ENCODE measurements around the gene AKAP13. TPM values are rescaled to one million over a fixed set of nuclear protein-coding genes. Genes with fewer than 3 reads are reported as not detected.

The AKAP13 gene
- total and polyA plus RNA-seq, 7 donors, result 21.6 to 142 (median 98.5) TPM

- no peak for TF ChIP-seq POLR2A (IDR thresholded peaks at IDR 0.05)
- TF ChIP-seq POLR2AphosphoS5 (IDR thresholded peaks at IDR 0.05), result no peak
- no peak for TF ChIP-seq EP300 (IDR thresholded peaks at IDR 0.05)
- TF ChIP-seq CTCF (IDR thresholded peaks at IDR 0.05), result no peak
- Histone ChIP-seq H3K27me3 (no peaks in the 10 kb centered on the region), H3K27ac (peak overlapping the region in 1 of 4 donors; percentile 33), H3K4me1 (peaks cover 0 to 54% (median 35%) of the 10 kb centered on the region in 4 donors), H3K9me3 (no peaks in the 10 kb centered on the region), H3K36me3 (no peaks in the 10 kb centered on the region), H3K4me3 (no peak overlapping the region)
- no peak for DNase-seq
- intact Hi-C loops (cut with DNase I), result no loop called here
- WGBS, 2 donors, result 31 to 61% methylated on average over 5 of the region's 5 CpGs
These were observed 113.8 kb downstream of the AKAP13 start for GRCh38 chr15:85494048-85494777.

GRCh38 chr15:85495096-85495495 is 114.7 kb downstream of the AKAP13 start:
- intact Hi-C loops (cut with DNase I), result no loop called here
- H3K36me3 ChIP-seq, result no peaks in the 10 kb centered on the region
- 78 to 81% methylated on average over 3 of the region's 3 CpGs for WGBS, 2 donors

GRCh38 chr15:85495544-85495943 is 115.1 kb downstream of the AKAP13 start:
- H3K4me1 ChIP-seq, result peaks cover 0 to 60% (median 46%) of the 10 kb centered on the region in 4 donors
- intact Hi-C loops (cut with DNase I), result no loop called here
- no peaks in the 10 kb centered on the region for H3K27me3 ChIP-seq
- no peak for DNase-seq
- no peak overlapping the region for H3K4me3 ChIP-seq
- no peaks in the 10 kb centered on the region for H3K36me3 ChIP-seq
- TF ChIP-seq POLR2A (IDR thresholded peaks at IDR 0.05) (no peak), EP300 (IDR thresholded peaks at IDR 0.05) (no peak), POLR2AphosphoS5 (IDR thresholded peaks at IDR 0.05) (no peak), CTCF (IDR thresholded peaks at IDR 0.05) (no peak)
- 80 to 89% methylated on average over 2 of the region's 2 CpGs for WGBS, 2 donors
- peak overlapping the region in 1 of 4 donors; percentile 33 for H3K27ac ChIP-seq
- H3K9me3 ChIP-seq, result no peaks in the 10 kb centered on the region

More at GRCh38 chr15:85495096-85495495, 114.7 kb downstream of the AKAP13 start:
- DNase-seq, result no peak
- Histone ChIP-seq H3K9me3 (no peaks in the 10 kb centered on the region), H3K27me3 (no peaks in the 10 kb centered on the region), H3K4me1 (peaks cover 0 to 56% (median 41%) of the 10 kb centered on the region in 4 donors), H3K27ac (peak overlapping the region in 1 of 4 donors; percentile 33), H3K4me3 (no peak overlapping the region)
- TF ChIP-seq EP300 (IDR thresholded peaks at IDR 0.05) (no peak), POLR2A (IDR thresholded peaks at IDR 0.05) (no peak), POLR2AphosphoS5 (IDR thresholded peaks at IDR 0.05) (no peak)

GRCh38 chr15:85496151-85496550 is 115.7 kb downstream of the AKAP13 start:
- Histone ChIP-seq H3K27ac (peak overlapping the region in 1 of 4 donors; percentile 33), H3K36me3 (no peaks in the 10 kb centered on the region), H3K9me3 (no peaks in the 10 kb centered on the region), H3K27me3 (no peaks in the 10 kb centered on the region), H3K4me3 (no peak overlapping the region), H3K4me1 (peaks cover 0 to 64% (median 49%) of the 10 kb centered on the region in 4 donors)
- intact Hi-C loops (cut with DNase I), result no loop called here
- 86 to 87% methylated on average over 8 of the region's 8 CpGs for WGBS, 2 donors
- DNase-seq, result no peak
- no peak for TF ChIP-seq EP300 (IDR thresholded peaks at IDR 0.05)

GRCh38 chr15:85496551-85497171 is 116.3 kb downstream of the AKAP13 start:
- H3K9me3 ChIP-seq, result no peaks in the 10 kb centered on the region
- TF ChIP-seq EP300 (IDR thresholded peaks at IDR 0.05) (no peak), CTCF (IDR thresholded peaks at IDR 0.05) (no peak), POLR2AphosphoS5 (IDR thresholded peaks at IDR 0.05) (no peak), POLR2A (IDR thresholded peaks at IDR 0.05) (no peak)
- H3K36me3 ChIP-seq, result no peaks in the 10 kb centered on the region
- no peak overlapping the region for H3K4me3 ChIP-seq
- H3K27ac ChIP-seq, result peak overlapping the region in 1 of 4 donors; percentile 33
- H3K27me3 ChIP-seq, result no peaks in the 10 kb centered on the region
- WGBS, 2 donors, result 69 to 76% methylated on average over 2 of the region's 2 CpGs
- DNase-seq, result no peak
- H3K4me1 ChIP-seq, result peaks cover 0 to 64% (median 49%) of the 10 kb centered on the region in 4 donors
- intact Hi-C loops (cut with DNase I), result no loop called here
